Esophagus muscularis mucosa (tissue), 4 donors: ENCODE results near the gene GPC6.

Source experiments
- CTCF ChIP-seq, 3 experiments: fragments of 200-600 bp in 2 of 3; fragments of 450-650 bp in 1 of 3; sonication (generic) in 2 of 3; IDR thresholded peaks; one replicate each; pipeline ENCODE4 v1.5.1; 2017 to 2019; ENCODE audit warnings: antibody characterized with exemption in 3 of 3, mild to moderate bottlenecking in 2 of 3, moderate library complexity in 1 of 3
- EP300 ChIP-seq: sonication (generic); formaldehyde crosslinking; IDR thresholded peaks from one replicate; pipeline ENCODE4 v1.6.1; 2017; ENCODE audit warnings: antibody characterized with exemption
- POLR2A ChIP-seq: fragments of 450-650 bp; IDR thresholded peaks from one replicate; pipeline ENCODE4 v1.6.1; 2017; ENCODE audit warnings: antibody characterized with exemption, moderate library complexity, mild to moderate bottlenecking, low read depth

DNA sequence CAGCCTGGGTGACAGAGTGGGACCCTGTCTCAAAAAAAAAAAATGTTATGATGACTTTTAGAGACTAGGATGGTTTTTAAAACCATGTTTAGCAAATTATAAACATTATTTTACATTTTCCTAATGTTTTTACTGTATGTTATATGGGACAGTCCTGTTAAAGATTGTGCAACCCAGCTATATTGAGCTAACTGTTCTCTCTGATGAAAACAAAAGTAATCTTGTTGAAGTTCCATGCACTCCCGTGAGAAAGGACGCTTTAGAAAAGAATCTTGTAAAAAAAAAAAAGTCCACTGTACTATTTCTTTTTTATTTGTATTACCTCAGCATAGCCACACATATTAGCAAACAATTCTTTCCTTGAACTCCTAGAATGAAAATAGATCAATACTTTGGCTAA lies 801.6 kb downstream of the GPC6 start:
- TF ChIP-seq CTCF (IDR thresholded peaks at IDR 0.05) (no peak), EP300 (no peak), POLR2A (no peak)
